Calu3 (cell line): ENCODE data around the gene CRTC1. TPM values are rescaled to one million over a fixed set of nuclear protein-coding genes. Genes with fewer than 3 reads are reported as not detected.
"Not testable (repeated sequence)": the region's sequence is repeated elsewhere in the genome, so short reads cannot be mapped to it uniquely, and the experiment has no call there.

Experiments
- BruUV-seq: library from RNA; stranded (reverse); fragments of 400-500 nt; replicated peaks from 2 replicates; lab custom pipeline; 2021; lab: Mats Ljungman, UMichigan
- CTCF ChIA-PET: fragments of 300-600 bp; sonication (Branson Sonifier 250); formaldehyde crosslinking; loops from one replicate; lab custom pipeline; 2022; ENCODE audit warnings: antibody characterized with exemption; lab: Charles Lee
- DNase-seq: peaks from one replicate; pipeline ENCODE4 v3.0.0; 2022
- H3K27ac Mint-ChIP-seq: one replicate; pipeline ENCODE4 v1.8.0; 2022; ENCODE audit warnings: mixed read lengths; ENCODE audit not compliant: unreplicated experiment
- H3K27me3 Mint-ChIP-seq: one replicate; pipeline ENCODE4 v1.8.0; 2022; ENCODE audit warnings: mixed read lengths; ENCODE audit not compliant: unreplicated experiment
- H3K36me3 Mint-ChIP-seq: one replicate; pipeline ENCODE4 v1.8.0; 2022; ENCODE audit warnings: mild to moderate bottlenecking, moderate library complexity, mixed read lengths; ENCODE audit not compliant: insufficient read depth, unreplicated experiment
- H3K4me1 Mint-ChIP-seq: one replicate; pipeline ENCODE4 v1.8.0; 2022; ENCODE audit warnings: mild to moderate bottlenecking, low read depth, mixed read lengths; ENCODE audit not compliant: unreplicated experiment
- H3K4me3 Mint-ChIP-seq: one replicate; pipeline ENCODE4 v1.8.0; 2022; ENCODE audit warnings: mild to moderate bottlenecking, low read depth, moderate library complexity, mixed read lengths; ENCODE audit not compliant: unreplicated experiment
- H3K9me3 Mint-ChIP-seq: one replicate; pipeline ENCODE4 v1.8.0; 2022; ENCODE audit warnings: low read depth, mixed read lengths; ENCODE audit not compliant: unreplicated experiment
- CTCF ChIP-seq: fragments of 200-600 bp; IDR thresholded peaks from one replicate; pipeline ENCODE4 v1.8.0; 2022; ENCODE audit warnings: antibody characterized with exemption; ENCODE audit not compliant: unreplicated experiment
- intact Hi-C: fragments of 100-400 bp; cut with micrococcal nuclease; formaldehyde crosslinking; loops from one replicate; pipeline ENCODE4 v1.10.0; 2022; ENCODE audit not compliant: unreplicated experiment
- total RNA-seq: library from RNA; stranded (reverse); gene quantifications from 2 replicates; pipeline ENCODE4 v1.2.3, GENCODE V29; 2022

Gene CRTC1
- total RNA-seq, 1 experiment from 2014 or later = 8.5 TPM

- Mint-ChIP-seq H3K27ac (no peak overlapping the region), H3K4me1 (no peaks in the 10 kb centered on the region)
- CTCF ChIA-PET = no interaction called here
Observed at GRCh38 chr19:18723871-18724377, 40.4 kb downstream of the CRTC1 start.

GRCh38 chr19:18725841-18726770 is 42.6 kb downstream of the CRTC1 start:
- Mint-ChIP-seq H3K36me3 (peaks cover 5% of the 10 kb centered on the region), H3K9me3 (no peaks in the 10 kb centered on the region), H3K4me3 (no peak overlapping the region), H3K27ac (no peak overlapping the region), H3K4me1 (peaks cover 4% of the 10 kb centered on the region), H3K27me3 (no peaks in the 10 kb centered on the region)
- BruUV-seq = no TSS peak
- no peak for TF ChIP-seq CTCF
- CTCF ChIA-PET = no interaction called here
- DNase-seq = no peak
- intact Hi-C loops = no loop called here

More at GRCh38 chr19:18723871-18724377, 40.4 kb downstream of the CRTC1 start:
- intact Hi-C loops = no loop called here
- no TSS peak for BruUV-seq
- no peak for TF ChIP-seq CTCF
- no peaks in the 10 kb centered on the region for H3K36me3 Mint-ChIP-seq
- no peaks in the 10 kb centered on the region for H3K9me3 Mint-ChIP-seq
- no peak for DNase-seq
- no peak overlapping the region for H3K4me3 Mint-ChIP-seq
- H3K27me3 Mint-ChIP-seq = no peaks in the 10 kb centered on the region

- BruUV-seq = no TSS peak
- DNase-seq = no peak
- Mint-ChIP-seq H3K36me3 (peaks cover 5% of the 10 kb centered on the region), H3K4me1 (peaks cover 9% of the 10 kb centered on the region), H3K27me3 (no peaks in the 10 kb centered on the region), H3K9me3 (no peaks in the 10 kb centered on the region), H3K4me3 (no peak overlapping the region), H3K27ac (no peak overlapping the region)
- CTCF ChIA-PET = no interaction called here
- no peak for TF ChIP-seq CTCF
- intact Hi-C loops = no loop called here
Observed at GRCh38 chr19:18726846-18727245, 43.4 kb downstream of the CRTC1 start.

- DNase-seq, H3K27ac Mint-ChIP-seq, H3K9me3 Mint-ChIP-seq, H3K27me3 Mint-ChIP-seq, H3K4me3 Mint-ChIP-seq, H3K4me1 Mint-ChIP-seq, H3K36me3 Mint-ChIP-seq, BruUV-seq, CTCF ChIA-PET, intact Hi-C loops: not testable (repeated sequence)
Observed at GRCh38 chr19:18727602-18728001, 44.1 kb downstream of the CRTC1 start.
